Liver (tissue), 9 donors: Measurements from ENCODE around the gene ATP13A2. TPM values are rescaled to one million over a fixed set of nuclear protein-coding genes. Genes with fewer than 3 reads are reported as not detected.

Source experiments
- DNase-seq: peaks from one replicate; pipeline ENCODE4 v3.0.0-alpha.2; 2017; ENCODE audit warnings: low spot score
- H3K27ac ChIP-seq, 2 donors: one replicate each; pipeline ENCODE4 v1.7.0; 2013; ENCODE audit warnings: inconsistent platforms in 2 of 2, low read length in 2 of 2, control low read depth in 1 of 2, low read depth in 1 of 2, mild to moderate bottlenecking in 1 of 2
- H3K27me3 ChIP-seq, 4 donors: one replicate each; pipeline versions ENCODE4 v1.6.1 to v1.7.0; 2013; ENCODE audit warnings: low read length in 3 of 4, inconsistent platforms in 1 of 4, mild to moderate bottlenecking in 1 of 4, moderate library complexity in 1 of 4; ENCODE audit not compliant: control insufficient read depth in 4 of 4, insufficient read depth in 4 of 4
- H3K36me3 ChIP-seq, 4 donors: one replicate each; pipeline versions ENCODE4 v1.6.1 to v1.7.0; 2013; ENCODE audit warnings: low read length in 3 of 4, mild to moderate bottlenecking in 3 of 4, low read depth in 1 of 4, moderate library complexity in 1 of 4; ENCODE audit not compliant: control insufficient read depth in 4 of 4, insufficient read depth in 3 of 4
- H3K4me1 ChIP-seq, 4 donors: one replicate each; pipeline versions ENCODE4 v1.6.1 to v1.7.0; 2013; ENCODE audit warnings: low read length in 3 of 4, mild to moderate bottlenecking in 3 of 4, moderate library complexity in 1 of 4; ENCODE audit not compliant: control insufficient read depth in 4 of 4, insufficient read depth in 4 of 4
- H3K4me3 ChIP-seq, 3 donors: one replicate each; pipeline versions ENCODE4 v1.6.1 to v1.7.0; 2013; ENCODE audit warnings: low read length in 3 of 3, control low read depth in 1 of 3, low read depth in 1 of 3, mild to moderate bottlenecking in 1 of 3
- H3K9ac ChIP-seq, 2 donors: one replicate each; pipeline ENCODE4 v1.7.0; 2013; ENCODE audit warnings: low read length in 2 of 2, mild to moderate bottlenecking in 2 of 2, moderate library complexity in 2 of 2, control low read depth in 1 of 2, low read depth in 1 of 2
- H3K9me3 ChIP-seq, 4 donors: one replicate each; pipeline versions ENCODE4 v1.6.1 to v1.7.0; 2013; ENCODE audit warnings: low read length in 3 of 4; ENCODE audit not compliant: control insufficient read depth in 4 of 4
- ATF3 ChIP-seq: IDR thresholded peaks from 2 replicates; pipeline ENCODE4 v1.6.1; 2016; ENCODE audit warnings: antibody characterized with exemption
- EGR1 ChIP-seq, 2 donors: IDR thresholded peaks; 2 replicates each; pipeline ENCODE4 v1.6.1; 2016 to 2018; ENCODE audit warnings: antibody characterized with exemption in 2 of 2, low read depth in 2 of 2
- FOXA1 ChIP-seq: IDR thresholded peaks from 2 replicates; pipeline ENCODE4 v1.6.1; 2016; ENCODE audit warnings: antibody characterized with exemption
- HNF4A ChIP-seq, 2 donors: conservative IDR thresholded peaks; 2 replicates each; pipeline ENCODE4 v1.6.1; 2016; ENCODE audit warnings: antibody characterized with exemption in 2 of 2, mild to moderate bottlenecking in 2 of 2
- MAX ChIP-seq: IDR thresholded peaks from 2 replicates; pipeline ENCODE4 v1.6.1; 2016; ENCODE audit warnings: antibody characterized with exemption
- RAD21 ChIP-seq, 2 donors: IDR thresholded peaks; 2 replicates each; pipeline ENCODE4 v1.6.1; 2016; ENCODE audit warnings: antibody characterized with exemption in 2 of 2, mild to moderate bottlenecking in 2 of 2
- REST ChIP-seq: IDR thresholded peaks from 2 replicates; pipeline ENCODE4 v1.6.1; 2016; ENCODE audit warnings: antibody characterized with exemption, mild to moderate bottlenecking
- SP1 ChIP-seq: IDR thresholded peaks from 2 replicates; pipeline ENCODE4 v1.6.1; 2018; ENCODE audit warnings: antibody characterized with exemption, mild to moderate bottlenecking
- TAF1 ChIP-seq: conservative IDR thresholded peaks from 2 replicates; pipeline ENCODE4 v1.6.1; 2016; ENCODE audit warnings: antibody characterized with exemption, mild to moderate bottlenecking
- YY1 ChIP-seq: IDR thresholded peaks from 2 replicates; pipeline ENCODE4 v1.6.1; 2016; ENCODE audit warnings: antibody characterized with exemption, mild to moderate bottlenecking
- ZBTB33 ChIP-seq: IDR thresholded peaks from 2 replicates; pipeline ENCODE4 v1.6.1; 2016; ENCODE audit warnings: antibody characterized with exemption
- WGBS: extraction: QIAGEN DNeasy Blood & Tissue Kit; methylation state at CpG from one replicate; pipeline ENCODE4 v1.1.7; 2013; 5-methylcytosine and 5-hydroxymethylcytosine counted together
- polyA plus RNA-seq, 2 donors: library from polyadenylated mRNA; stranded (reverse) in 1 of 2; unstranded in 1 of 2; fragments of 200-250 nt in 1 of 2; fragments of >200 nt in 1 of 2; fragmentation: Nextera tagmentation in 1 of 2; extraction: Ambion mirVana in 1 of 2; gene quantifications; one replicate each; pipeline versions ENCODE4 v1.2.1 to v1.2.3, GENCODE V29; 2013 to 2015
- total RNA-seq, 2 donors: library from RNA; depleted of rRNA; stranded (reverse); fragments of >200 nt; gene quantifications; one replicate each; pipeline ENCODE4 v1.2.3, GENCODE V29; 2014
- donor health status: healthy.
- donor health status: healthy.
- donor health status: healthy.
- donor health status: healthy.
- donor health status: healthy.

Gene ATP13A2
- total and polyA plus RNA-seq, 4 donors, result 2.4 to 12.2 (median 8.1) TPM

- 56% methylated on average over 2 of the region's 2 CpGs for WGBS
- TF ChIP-seq TAF1 (no peak), HNF4A (conservative IDR thresholded peaks at IDR 0.05) (peak in 1 of 2 donors; percentile 12)
- H3K9ac ChIP-seq, result no peak overlapping the region
Observed at GRCh38 chr1:17027900-17028299, 16.2 kb upstream of the ATP13A2 start.

GRCh38 chr1:17027403-17027802 lies 15.7 kb upstream of the ATP13A2 start:
- no peak for DNase-seq

More at GRCh38 chr1:17027900-17028299, 16.2 kb upstream of the ATP13A2 start:
- Histone ChIP-seq H3K27ac (no peak overlapping the region), H3K9me3 (no peaks in the 10 kb centered on the region), H3K4me3 (no peak overlapping the region), H3K36me3 (peaks cover 13 to 89% (median 58%) of the 10 kb centered on the region in 4 donors), H3K4me1 (no peaks in the 10 kb centered on the region), H3K27me3 (no peaks in the 10 kb centered on the region)
- no peak for DNase-seq

GRCh38 chr1:17024721-17025120 lies 13.0 kb upstream of the ATP13A2 start:
- Histone ChIP-seq H3K27ac (no peak overlapping the region), H3K9ac (no peak overlapping the region), H3K4me1 (no peaks in the 10 kb centered on the region), H3K9me3 (no peaks in the 10 kb centered on the region), H3K27me3 (no peaks in the 10 kb centered on the region), H3K4me3 (no peak overlapping the region), H3K36me3 (peaks cover 25 to 96% (median 70%) of the 10 kb centered on the region in 4 donors)
- TF ChIP-seq SP1, result no peak
- no peak for TF ChIP-seq REST
- no peak for TF ChIP-seq RAD21 (IDR thresholded peaks at IDR 0.05)
- TF ChIP-seq ATF3, result no peak
- TF ChIP-seq ZBTB33, result no peak
- TF ChIP-seq FOXA1, result no peak
- TF ChIP-seq EGR1 (IDR thresholded peaks at IDR 0.05; ENCODE audit: low read depth in 2 of 2), result no peak
- TF ChIP-seq HNF4A (conservative IDR thresholded peaks at IDR 0.05), result no peak
- 87% methylated on average over 1 of the region's 1 CpG for WGBS
- DNase-seq, result no peak

More at GRCh38 chr1:17027403-17027802, 15.7 kb upstream of the ATP13A2 start:
- Histone ChIP-seq H3K27me3 (no peaks in the 10 kb centered on the region), H3K4me3 (no peak overlapping the region), H3K27ac (no peak overlapping the region), H3K36me3 (peaks cover 11 to 89% (median 59%) of the 10 kb centered on the region in 4 donors), H3K4me1 (no peaks in the 10 kb centered on the region), H3K9ac (no peak overlapping the region), H3K9me3 (no peaks in the 10 kb centered on the region)
- no peak for TF ChIP-seq RAD21 (IDR thresholded peaks at IDR 0.05)
- TF ChIP-seq SP1, result no peak
- TF ChIP-seq YY1, result no peak
- no peak for TF ChIP-seq MAX
- TF ChIP-seq REST, result no peak
- TF ChIP-seq ATF3, result no peak
- WGBS, result 82% methylated on average over 5 of the region's 5 CpGs
